Sigmoid colon (tissue), 4 donors: ENCODE data around the gene ASB4.

Experiments used
- CTCF ChIP-seq, 4 experiments: fragments of 450-650 bp in 3 of 4; fragments of 200-600 bp in 1 of 4; IDR thresholded peaks; one replicate each; pipeline ENCODE4 v1.5.1; 2016 to 2019; ENCODE audit warnings: antibody characterized with exemption in 4 of 4, mild to moderate bottlenecking in 3 of 4, moderate library complexity in 2 of 4
- POLR2AphosphoS5 ChIP-seq, 4 donors: sonication (generic); formaldehyde crosslinking; IDR thresholded peaks; one replicate each; pipeline ENCODE4 v1.6.1; 2017; ENCODE audit warnings: antibody characterized with exemption in 4 of 4

- TF ChIP-seq CTCF (IDR thresholded peaks at IDR 0.05) (no peak), POLR2AphosphoS5 (IDR thresholded peaks at IDR 0.05) (no peak)
Measured at GRCh38 chr7:95444796-95445195, 40.9 kb upstream of the ASB4 start.
